ENCODE results near the gene HDAC9.

GRCh38 chr7:18457832-18458231 is 37.7 kb upstream of the HDAC9 start:
- TF ChIP-seq POLR2AphosphoS5 (IDR thresholded peaks at IDR 0.05; ENCODE audit: borderline replicate concordance, low read depth, low read length) (no peak), EZH2 (IDR thresholded peaks at IDR 0.05) (no peak)

Data from SK-N-MC (cell line).